HG02840 (cell line): ENCODE data around the gene INO80C.
"Not testable (repeated sequence)": the region's sequence is repeated elsewhere in the genome, so short reads cannot be mapped to it uniquely, and the experiment has no call there.

ENCODE experiments used
- ATAC-seq: cut with Tn5 transposase; IDR thresholded peaks from one replicate; pipeline ENCODE4 v1.9.1; 2021; ENCODE audit warnings: mild to moderate bottlenecking, moderate library complexity, moderate number of reproducible peaks; ENCODE audit not compliant: unreplicated experiment, low FRiP score

The INO80C gene

GRCh38 chr18:35489913-35490490, 7.8 kb downstream of the INO80C start:
- no peak for ATAC-seq

- ATAC-seq, result not testable (repeated sequence)
Observed at GRCh38 chr18:35489281-35489680, 8.5 kb downstream of the INO80C start.

GRCh38 chr18:35488396-35488795, 9.4 kb downstream of the INO80C start:
- not testable (repeated sequence) for ATAC-seq

- not testable (repeated sequence) for ATAC-seq
Observed at GRCh38 chr18:35487525-35487924, 10.2 kb downstream of the INO80C start.

- ATAC-seq, result no peak
Observed at GRCh38 chr18:35485852-35486251, 11.9 kb downstream of the INO80C start.

- no peak for ATAC-seq
Observed at GRCh38 chr18:35484034-35484433, 13.7 kb downstream of the INO80C start.

- ATAC-seq, result no peak
Observed at GRCh38 chr18:35481960-35482366, 15.8 kb downstream of the INO80C start.

- ATAC-seq, result no peak
Observed at GRCh38 chr18:35479911-35480586, 17.7 kb downstream of the INO80C start.

- ATAC-seq, result no peak
Observed at GRCh38 chr18:35478520-35479435, 19.0 kb downstream of the INO80C start.

- no peak for ATAC-seq
Observed at GRCh38 chr18:35477974-35478373, 19.8 kb downstream of the INO80C start.

- no peak for ATAC-seq
Observed at GRCh38 chr18:35477497-35477896, 20.3 kb downstream of the INO80C start.

- no peak for ATAC-seq
Observed at GRCh38 chr18:35474884-35475283, 22.9 kb downstream of the INO80C start.

GRCh38 chr18:35473562-35473961, 24.2 kb downstream of the INO80C start:
- ATAC-seq, result no peak

GRCh38 chr18:35470435-35470834, 27.3 kb downstream of the INO80C start:
- no peak for ATAC-seq

- no peak for ATAC-seq
Observed at GRCh38 chr18:35469725-35470124, 28.0 kb downstream of the INO80C start.

GRCh38 chr18:35468711-35469110, 29.0 kb downstream of the INO80C start:
- ATAC-seq, result no peak

GRCh38 chr18:35467624-35468016, 30.1 kb downstream of the INO80C start:
- ATAC-seq, result peak; percentile 75

- ATAC-seq, result no peak
Observed at GRCh38 chr18:35466815-35467623, 30.7 kb downstream of the INO80C start.

GRCh38 chr18:35466334-35466733, 31.4 kb downstream of the INO80C start:
- no peak for ATAC-seq

GRCh38 chr18:35465329-35465728, 32.4 kb downstream of the INO80C start:
- ATAC-seq, result no peak
